ENCODE results near the gene KRTAP10-5.
"Not testable (repeated sequence)": the region's sequence is repeated elsewhere in the genome, so short reads cannot be mapped to it uniquely, and the experiment has no call there.

- not testable (repeated sequence) for TF ChIP-seq CTCF (IDR thresholded peaks at IDR 0.05); POLR2A (IDR thresholded peaks at IDR 0.05; ENCODE audit: low read depth); POLR2AphosphoS5 (IDR thresholded peaks at IDR 0.05); EP300 (IDR thresholded peaks at IDR 0.05)
These were observed 11.4 kb upstream of the KRTAP10-5 start for GRCh38 chr21:44591801-44592130.
